GM23248 (cell line): ENCODE measurements around the gene DYRK1A.

Experiments used
- EZH2 ChIP-seq: fragments of 200-600 bp; sonication (generic); IDR thresholded peaks from 2 replicates; pipeline ENCODE4 v1.6.1; 2018; ENCODE audit warnings: antibody characterized with exemption, mild to moderate bottlenecking; ENCODE audit not compliant: insufficient read depth, poor library complexity, severe bottlenecking
- EZH2phosphoT487 ChIP-seq: fragments of 200-600 bp; sonication (generic); IDR thresholded peaks from 2 replicates; pipeline ENCODE4 v1.6.1; 2018; ENCODE audit warnings: antibody characterized with exemption, moderate library complexity, mild to moderate bottlenecking, low read depth; ENCODE audit not compliant: insufficient read depth

- TF ChIP-seq EZH2 = no peak
- TF ChIP-seq EZH2phosphoT487 = no peak
Measured at GRCh38 chr21:37535130-37535529, 168.6 kb downstream of the DYRK1A start.
